HTR-8/SVneo (cell line): ENCODE results near the gene OR8G1.
"Not testable (repeated sequence)": the region's sequence is repeated elsewhere in the genome, so short reads cannot be mapped to it uniquely, and the experiment has no call there.

ENCODE experiments used
- DNase-seq: peaks from one replicate; pipeline ENCODE4 v3.0.0; 2011; ENCODE audit warnings: low spot score, mixed read lengths; ENCODE audit not compliant: insufficient read length
- FAIRE-seq: peaks from 2 replicates; lab custom pipeline; 2011; peaks lifted over from hg19 to GRCh38; lab: Jason Lieb, UNC

The OR8G1 gene, protein sequence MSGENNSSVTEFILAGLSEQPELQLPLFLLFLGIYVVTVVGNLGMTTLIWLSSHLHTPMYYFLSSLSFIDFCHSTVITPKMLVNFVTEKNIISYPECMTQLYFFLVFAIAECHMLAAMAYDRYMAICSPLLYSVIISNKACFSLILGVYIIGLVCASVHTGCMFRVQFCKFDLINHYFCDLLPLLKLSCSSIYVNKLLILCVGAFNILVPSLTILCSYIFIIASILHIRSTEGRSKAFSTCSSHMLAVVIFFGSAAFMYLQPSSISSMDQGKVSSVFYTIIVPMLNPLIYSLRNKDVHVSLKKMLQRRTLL

DNA sequence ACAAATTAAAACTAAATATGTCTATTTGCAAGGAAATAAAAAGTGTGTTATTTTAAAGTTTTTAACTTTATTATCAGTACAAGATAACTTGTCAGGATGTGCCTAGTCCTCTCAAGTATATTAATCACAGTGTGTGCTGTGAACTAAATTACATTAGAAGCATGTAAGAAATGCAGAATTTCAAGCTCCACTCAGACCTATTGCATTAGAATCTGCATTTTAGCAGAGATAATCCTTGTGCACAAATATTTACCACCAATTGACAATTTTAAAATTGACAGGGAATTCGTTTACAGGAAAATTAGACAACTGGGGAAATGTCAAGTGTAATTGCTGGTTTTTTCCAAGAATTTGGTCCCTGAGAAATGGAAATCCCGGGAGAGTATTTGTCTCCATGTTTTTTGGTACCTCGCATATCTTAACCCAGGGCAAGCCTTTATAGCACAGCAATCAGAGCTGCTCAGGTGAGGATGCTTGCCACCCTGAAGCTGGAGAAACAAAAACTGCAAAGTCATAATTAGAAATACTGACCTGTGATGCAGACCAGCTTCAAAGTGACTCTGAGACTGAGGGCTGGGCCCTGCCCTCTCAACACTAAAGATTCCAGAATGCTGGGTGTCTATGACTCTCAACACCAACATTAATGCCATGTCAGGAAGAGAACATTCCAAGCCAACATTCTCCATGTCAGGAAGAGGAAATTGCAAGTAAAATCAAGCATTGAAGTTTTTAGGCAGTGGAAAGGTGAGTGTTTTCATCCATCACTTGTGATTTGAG lies at the start of gene OR8G1:
Gene OR8G1 (plus strand): TSS at position 475 of the 777 bp plus-strand sequence. CDS start 8,581 bp downstream, outside the sequence.
- DNase-seq: no peak
- FAIRE-seq: no peak

DNA sequence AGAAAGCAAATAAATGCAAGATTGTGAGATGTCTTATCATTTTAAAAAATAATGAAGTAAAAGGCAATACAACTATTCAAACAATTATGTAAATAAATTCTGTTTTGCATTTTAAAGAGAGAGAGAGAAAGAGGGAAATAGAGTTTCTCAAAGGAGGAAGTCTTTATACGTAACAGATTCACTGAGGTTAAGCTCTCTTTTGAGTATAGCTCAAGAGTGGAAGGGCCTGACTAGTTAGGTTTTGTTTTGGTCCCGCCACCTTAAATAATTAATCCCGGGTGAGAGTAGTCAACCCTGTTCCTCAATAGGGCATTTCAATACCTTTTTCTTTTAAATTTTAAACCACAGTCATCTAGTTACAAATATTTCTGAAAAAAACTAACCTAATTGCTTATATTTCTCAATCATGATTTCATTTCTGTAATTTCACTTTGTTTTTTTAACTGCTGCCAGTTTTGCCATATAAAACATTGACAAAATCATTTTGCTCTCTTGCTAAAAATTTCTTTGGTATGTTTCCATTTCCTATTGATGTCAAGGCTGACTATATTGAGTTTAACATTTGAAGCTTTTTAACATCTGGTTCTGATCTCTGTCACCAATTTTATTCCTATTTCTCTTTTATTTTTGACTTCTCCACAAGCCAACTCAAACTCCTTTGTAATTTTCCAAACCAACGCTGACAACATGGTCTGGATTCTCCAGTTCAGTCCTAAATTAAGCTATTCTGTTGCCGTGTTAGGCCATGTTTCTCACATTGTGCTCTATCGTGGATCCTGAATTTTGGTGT lies 47.5 kb upstream of the OR8G1 start:
- FAIRE-seq (no peak), DNase-seq (no peak)

DNA sequence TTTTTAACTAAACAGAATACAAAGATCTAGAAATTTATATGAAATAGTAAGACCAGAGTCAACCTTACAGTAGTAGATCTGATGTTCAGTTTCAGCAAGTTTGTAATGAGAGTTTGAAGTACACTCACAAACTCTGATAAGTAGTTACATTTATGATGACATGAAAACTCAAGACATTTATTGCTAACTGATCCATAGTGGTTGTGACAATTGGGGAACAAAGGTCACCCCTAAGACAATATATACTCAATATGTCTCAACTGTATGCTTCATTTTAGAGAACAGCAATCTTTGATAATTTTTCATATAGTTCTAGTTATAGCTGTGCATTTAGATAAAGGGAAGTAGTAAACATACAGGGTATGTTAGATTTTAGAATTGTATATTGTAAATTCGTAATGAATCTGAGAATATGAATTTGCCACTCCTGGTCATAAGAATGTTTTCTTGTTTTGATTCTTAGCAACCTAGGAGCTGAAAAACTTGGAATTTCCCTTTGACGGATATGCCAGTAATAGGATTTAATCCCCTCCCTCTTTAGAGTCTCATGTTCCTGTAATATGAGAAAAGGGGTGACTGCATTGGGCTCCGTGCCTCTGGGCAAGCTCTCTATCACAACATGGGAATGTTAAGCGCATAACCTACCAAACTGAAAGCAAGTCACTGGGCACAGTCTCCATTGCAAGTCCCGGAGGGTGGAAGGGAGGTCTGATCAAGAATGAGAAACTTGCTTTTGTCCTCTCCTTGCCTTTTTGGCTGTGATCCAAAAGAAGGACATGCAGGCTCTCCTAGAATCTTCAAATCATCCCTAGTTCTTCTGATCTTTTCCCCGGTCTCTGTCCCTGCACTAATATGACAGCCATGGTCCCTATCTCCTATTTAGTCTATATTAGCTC lies 46.4 kb upstream of the OR8G1 start:
- FAIRE-seq (no peak), DNase-seq (peak; percentile 0)

DNA sequence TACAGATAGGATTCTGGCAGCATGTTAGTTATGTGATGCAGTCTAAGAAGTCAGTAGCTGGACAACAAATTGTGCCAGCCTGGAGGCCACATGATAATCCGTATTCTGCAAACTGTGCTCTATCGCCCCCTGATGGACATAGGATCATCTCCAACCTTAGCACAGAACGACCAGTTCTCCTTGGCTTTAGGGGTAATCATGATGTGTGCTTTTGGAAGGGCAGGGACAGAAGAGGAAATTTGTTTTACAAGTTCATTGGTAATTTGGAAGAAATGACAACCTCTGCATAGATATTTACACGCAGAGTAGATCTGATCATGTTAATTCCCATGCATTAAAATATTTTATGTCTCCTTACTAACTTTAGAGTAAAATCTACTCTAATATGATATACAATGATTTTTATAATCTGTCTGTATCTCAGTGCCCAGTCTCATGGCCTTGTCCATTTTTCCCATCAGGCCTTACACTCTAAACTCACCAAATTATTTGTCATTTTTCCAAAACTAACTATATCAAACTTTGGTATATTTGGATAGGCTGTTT lies 45.6 kb upstream of the OR8G1 start:
- FAIRE-seq (no peak), DNase-seq (peak; percentile 17)

DNA sequence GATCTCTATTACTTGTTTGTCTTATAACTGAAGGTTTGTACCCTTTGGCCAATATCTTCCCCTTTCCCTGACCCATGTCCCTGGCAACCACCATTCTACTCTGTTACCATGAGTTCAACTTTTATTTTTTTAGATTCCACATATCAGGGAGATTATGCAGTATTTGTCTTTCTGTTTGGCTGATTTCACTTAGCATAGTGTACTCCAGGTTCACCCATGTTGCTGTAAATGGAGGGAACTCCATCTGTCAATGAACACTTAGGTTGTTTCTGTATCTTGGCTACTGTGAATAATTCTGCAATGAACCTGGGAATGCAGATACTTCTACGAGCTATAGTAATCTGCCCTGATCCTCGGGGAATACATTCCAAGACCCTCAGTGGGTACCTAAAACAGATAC lies 42.9 kb upstream of the OR8G1 start:
- FAIRE-seq (no peak), DNase-seq (no peak)

DNA sequence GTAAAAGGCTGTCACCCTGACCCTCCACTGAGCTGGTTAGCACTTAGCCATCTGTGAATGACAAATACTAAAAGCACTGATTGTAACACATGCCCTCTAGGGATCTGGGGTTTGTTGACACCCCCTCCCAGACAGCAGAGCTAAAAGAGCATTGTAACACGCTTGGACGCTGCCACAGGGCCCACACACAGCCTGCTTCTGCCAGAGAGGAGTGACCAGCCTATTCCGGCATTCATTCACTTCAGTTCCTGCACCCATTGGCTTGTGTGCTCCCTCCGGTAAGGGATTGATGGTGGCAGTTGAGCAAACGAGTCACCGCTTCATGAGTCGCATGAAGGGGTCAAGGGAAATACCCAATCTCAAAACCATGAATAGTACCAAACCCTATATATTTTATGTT lies 42.0 kb upstream of the OR8G1 start:
- no peak for DNase-seq

DNA sequence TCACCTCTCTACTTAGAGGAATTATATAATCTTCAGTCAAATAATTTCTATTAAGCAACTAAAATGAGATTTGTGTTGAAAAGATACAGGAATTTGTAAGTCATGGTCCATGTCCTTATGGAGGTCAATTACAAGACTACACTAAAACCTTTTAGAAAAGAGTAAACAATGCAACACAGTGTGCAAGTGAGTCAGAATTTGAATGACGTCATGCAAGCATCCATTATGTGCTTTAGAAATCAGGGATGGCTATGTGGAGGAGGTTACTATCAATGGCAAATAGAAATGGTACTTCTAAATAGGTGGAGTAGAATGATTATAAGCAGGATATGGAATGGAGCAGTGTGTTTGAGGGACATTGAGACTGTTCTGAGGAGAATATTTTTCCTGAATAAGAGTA lies 41.2 kb upstream of the OR8G1 start:
- DNase-seq (no peak), FAIRE-seq (no peak)

More for the DNA sequence above, 42.0 kb upstream of the OR8G1 start:
- FAIRE-seq: no peak

DNA sequence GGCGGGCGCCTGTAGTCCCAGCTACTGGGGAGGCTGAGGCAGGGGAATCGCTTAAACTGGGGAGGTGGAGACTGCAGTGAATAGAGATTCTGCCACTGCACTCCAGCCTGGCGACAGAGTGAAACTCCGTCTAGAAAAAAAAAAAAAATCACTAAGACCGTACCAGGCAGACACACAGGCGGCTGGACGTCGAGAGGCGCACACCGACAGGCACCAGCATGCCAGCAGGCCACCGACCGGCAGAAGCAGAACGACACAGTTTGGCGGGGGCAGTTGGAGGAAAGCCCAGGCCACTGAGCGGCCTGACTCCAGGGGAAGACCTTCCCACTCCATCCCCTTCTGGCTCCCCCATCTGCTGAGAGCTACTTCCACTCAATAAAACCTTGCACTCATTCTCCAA lies 40.2 kb upstream of the OR8G1 start:
- FAIRE-seq (no peak), DNase-seq (no peak)

DNA sequence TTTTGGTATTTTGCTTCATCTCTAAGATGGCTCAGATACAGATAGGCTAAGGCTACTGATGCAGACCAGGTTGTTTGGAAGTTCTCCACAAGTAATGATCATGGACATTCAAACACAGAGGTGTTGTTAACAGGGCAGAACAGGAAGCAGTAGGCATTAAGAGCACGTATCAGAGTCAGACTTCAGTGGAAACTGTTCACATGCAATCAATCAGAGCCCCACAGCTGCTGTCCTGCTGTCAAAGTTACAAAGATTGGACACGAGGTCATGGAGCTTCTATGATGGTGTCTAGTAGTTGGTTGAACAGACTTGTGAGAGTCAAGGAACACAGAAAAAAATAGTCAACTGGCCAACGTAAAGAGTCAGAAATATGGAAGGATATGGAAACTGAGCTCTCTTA lies 37.9 kb upstream of the OR8G1 start:
- DNase-seq: no peak
- no peak for FAIRE-seq

DNA sequence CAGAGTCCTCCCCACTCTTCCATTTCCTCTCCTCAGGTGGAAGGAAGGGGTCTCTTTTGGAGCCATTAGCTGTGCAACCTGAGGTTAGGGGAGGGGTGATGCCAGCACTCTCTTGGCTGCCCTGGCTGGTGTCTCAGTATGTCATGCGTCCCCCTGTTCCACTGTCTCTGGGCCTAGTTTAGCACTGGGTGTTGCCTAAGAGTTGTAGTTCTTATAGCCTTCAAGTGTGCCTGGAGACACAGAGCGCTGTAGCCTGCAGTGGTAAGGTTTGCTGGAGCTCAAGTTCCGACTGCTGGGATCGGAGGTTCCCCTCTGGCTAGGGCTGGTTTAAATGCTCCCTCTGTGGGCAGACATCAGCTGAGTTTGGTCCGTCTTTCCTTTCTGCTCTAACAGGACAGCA lies 36.9 kb upstream of the OR8G1 start:
- FAIRE-seq: no peak
- no peak for DNase-seq

DNA sequence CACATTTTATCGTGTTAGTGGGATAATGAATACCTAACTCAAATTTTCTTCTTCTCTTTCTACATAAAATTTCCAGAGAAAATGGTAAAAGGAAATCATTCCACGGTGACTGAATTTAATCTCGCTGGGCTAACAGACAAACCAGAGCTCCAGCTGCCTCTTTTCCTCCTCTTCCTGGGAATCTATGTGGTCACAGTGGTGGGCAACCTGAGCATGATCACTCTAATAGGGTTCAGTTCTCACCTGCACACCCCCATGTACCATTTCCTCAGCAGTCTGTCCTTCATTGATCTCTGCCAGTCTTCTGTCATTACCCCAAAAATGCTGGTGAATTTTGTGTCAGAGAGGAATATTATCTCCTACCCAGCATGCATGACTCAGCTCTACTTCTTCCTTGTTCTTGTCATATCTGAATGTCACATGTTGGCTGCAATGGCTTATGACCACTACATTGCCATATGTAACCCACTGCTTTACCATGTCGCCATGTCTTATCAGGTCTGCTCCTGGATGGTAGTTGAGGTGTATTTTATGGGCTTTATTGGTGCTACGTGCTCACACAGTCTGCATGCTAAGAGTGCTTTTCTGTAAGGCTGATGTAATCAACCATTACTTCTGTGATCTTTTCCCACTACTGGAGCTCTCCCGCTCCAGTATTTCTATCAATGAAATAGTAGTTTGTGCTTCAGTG lies 33.6 kb upstream of the OR8G1 start:
- no peak for FAIRE-seq
- DNase-seq: no peak

DNA sequence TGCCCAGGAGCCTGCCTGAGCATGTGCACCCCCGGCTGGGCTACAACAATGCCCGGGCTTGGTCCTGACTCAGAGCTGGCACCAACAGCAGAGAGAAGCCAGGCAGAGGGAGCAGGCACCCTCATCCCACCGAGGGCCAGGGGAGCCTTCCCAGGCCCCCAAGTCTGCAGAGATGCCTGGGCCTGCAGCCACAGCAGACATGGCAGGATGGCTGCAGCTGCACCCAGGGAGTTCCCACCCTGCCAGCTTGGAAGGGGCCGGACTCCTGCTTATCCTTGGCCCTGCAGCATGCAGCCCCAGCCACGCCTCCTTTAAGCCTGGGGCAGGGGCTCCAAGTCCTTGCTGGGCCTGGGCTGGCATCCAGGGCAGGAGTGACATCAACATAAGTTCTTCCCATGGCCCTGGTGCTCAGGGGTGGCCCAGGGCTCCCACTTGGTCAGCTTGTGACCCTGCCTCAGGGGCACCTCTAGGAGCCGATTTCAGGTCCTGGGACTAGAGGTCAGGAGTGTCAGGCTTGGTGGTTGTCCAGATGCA lies 31.0 kb upstream of the OR8G1 start:
- DNase-seq (no peak), FAIRE-seq (no peak)

DNA sequence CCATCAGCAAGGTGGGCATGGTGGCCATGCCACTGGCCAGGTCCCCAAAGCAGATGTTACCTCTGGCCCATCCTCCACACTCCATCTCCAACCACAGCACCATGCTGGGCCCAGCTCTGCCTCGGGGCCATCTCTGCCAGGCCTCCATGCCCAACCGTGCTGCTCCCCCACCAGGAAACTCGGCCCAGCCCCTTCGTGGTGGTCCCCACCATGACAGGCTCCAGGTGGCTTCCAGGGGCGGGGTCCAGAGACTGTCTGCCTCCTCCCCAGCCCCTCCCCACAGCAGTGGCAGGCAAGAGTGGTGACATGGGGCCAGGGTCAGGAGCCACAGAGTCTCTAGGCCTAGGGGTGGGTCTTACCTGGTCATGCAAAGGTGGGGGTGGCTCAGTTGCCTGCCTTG lies 30.5 kb upstream of the OR8G1 start:
- no peak for FAIRE-seq

DNA sequence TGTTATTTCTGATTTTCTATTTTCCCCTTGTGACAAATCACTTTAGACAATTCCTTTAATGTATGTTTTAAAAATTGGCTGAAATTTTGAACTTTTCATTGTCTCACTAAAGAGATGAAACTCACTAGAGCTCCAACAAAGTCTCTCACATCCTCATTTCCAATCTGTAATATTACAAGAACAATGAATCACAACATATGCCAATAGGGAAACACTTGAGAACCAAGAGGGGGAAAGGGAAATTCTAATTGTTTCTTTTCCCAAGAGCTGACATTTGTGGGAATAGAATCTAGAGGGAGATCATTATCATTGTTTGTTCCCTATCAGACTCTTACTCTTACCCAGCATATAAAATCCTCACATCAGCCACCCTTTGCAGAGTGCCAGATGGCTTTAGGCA lies 29.6 kb upstream of the OR8G1 start:
- FAIRE-seq: no peak
- DNase-seq: no peak

More for the DNA sequence above, 30.5 kb upstream of the OR8G1 start:
- DNase-seq: no peak

DNA sequence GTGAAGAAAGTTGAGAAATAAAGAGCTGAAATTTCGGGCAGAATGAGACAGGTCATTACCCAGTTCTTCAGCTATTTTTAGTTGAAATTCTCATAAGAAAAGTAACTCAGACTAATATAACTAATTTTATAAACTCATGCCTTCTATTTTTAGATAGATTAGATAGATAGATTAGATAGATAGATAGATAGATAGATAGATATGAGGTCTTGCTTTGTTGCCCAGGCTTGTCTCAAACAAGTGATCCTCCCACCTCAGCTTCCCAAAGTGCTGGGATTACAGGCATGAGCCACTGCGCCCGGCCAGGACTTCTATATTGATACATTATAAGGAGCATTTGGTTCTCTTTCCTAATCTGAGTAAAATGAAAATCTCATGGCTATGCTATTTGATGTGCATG lies 26.9 kb upstream of the OR8G1 start:
- DNase-seq (no peak), FAIRE-seq (no peak)

DNA sequence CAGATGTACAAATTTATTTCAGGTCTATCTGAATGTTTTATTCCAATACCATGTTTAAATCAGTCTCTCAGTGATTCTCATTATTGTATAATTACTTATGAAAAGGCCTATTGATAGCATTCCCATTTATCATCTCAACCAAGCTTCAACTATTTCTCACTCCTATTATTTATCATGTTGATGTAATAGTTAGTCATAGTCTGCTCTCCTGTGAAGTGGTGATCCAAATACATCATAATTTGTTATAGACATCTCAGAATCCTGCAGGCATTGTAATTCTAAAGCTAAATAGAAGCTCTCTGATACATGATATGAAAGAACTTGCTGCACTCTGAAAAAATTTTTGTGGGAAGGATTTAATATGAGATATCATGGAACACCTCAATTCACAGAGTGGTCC lies 21.8 kb upstream of the OR8G1 start:
- no peak for FAIRE-seq
- DNase-seq: no peak

DNA sequence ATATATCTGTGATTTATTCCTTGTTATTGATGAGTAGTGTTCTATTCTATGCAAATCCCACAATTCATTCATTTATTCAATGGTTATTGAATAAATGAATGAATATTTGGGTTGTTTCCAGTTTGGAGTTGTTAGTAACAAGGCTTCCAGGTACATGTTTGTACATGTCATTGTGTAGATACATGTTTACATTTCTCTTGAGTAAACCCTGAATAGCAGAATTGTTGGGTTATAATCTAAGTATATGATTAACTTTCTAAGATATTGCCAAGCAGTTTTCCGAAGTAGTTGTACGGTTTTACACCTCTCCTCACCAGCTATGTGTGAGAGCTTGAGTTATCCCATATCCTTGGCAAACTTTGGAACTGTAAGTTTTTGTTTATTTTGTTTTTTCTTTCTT lies 18.5 kb upstream of the OR8G1 start:
- no peak for DNase-seq
- no peak for FAIRE-seq

DNA sequence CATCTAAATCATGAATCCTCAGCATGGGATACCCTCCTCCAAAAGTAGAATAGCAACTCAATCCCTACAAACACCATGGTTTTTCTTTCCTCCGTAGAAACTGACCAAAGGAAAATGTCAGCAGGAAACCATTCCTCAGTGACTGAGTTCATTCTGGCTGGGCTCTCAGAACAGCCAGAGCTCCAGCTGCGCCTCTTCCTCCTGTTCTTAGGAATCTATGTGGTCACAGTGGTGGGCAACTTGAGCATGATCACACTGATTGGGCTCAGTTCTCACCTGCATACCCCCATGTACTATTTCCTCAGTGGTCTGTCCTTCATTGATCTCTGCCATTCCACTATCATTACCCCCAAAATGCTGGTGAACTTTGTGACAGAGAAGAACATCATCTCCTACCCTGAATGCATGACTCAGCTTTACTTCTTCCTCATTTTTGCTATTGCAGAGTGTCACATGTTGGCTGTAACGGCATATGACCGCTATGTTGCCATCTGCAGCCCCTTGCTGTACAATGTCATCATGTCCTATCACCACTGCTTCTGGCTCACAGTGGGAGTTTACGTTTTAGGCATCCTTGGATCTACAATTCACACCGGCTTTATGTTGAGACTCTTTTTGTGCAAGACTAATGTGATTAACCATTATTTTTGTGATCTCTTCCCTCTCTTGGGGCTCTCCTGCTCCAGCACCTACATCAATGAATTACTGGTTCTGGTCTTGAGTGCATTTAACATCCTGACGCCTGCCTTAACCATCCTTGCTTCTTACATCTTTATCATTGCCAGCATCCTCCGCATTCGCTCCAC lies 16.1 kb upstream of the OR8G1 start:
- DNase-seq, FAIRE-seq: not testable (repeated sequence)
